Measurements from ENCODE around the gene OR5D13.

OR5D13 gene

DNA sequence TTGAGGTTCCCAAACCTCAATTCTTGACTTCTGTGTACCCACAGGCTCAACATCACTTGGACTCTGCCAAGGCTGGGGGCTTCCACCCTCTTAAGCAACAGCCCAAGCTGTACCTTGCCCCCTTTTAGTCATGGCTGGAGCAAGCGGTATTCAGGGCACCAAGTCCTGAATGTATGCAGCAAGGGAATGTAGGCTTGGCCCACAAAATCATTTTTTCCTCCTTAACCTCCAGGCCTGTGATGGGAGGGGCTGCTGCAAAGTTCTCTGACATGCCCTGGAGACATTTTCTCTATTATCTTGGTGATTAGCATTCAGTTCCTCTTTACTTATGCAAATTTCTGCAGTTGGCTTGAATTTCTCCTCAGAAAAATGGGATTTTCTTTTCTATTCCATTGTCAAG lies 33.0 kb downstream of the OR5D13 start:
- TF ChIP-seq, protein P1, sequence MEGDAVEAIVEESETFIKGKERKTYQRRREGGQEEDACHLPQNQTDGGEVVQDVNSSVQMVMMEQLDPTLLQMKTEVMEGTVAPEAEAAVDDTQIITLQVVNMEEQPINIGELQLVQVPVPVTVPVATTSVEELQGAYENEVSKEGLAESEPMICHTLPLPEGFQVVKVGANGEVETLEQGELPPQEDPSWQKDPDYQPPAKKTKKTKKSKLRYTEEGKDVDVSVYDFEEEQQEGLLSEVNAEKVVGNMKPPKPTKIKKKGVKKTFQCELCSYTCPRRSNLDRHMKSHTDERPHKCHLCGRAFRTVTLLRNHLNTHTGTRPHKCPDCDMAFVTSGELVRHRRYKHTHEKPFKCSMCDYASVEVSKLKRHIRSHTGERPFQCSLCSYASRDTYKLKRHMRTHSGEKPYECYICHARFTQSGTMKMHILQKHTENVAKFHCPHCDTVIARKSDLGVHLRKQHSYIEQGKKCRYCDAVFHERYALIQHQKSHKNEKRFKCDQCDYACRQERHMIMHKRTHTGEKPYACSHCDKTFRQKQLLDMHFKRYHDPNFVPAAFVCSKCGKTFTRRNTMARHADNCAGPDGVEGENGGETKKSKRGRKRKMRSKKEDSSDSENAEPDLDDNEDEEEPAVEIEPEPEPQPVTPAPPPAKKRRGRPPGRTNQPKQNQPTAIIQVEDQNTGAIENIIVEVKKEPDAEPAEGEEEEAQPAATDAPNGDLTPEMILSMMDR (conservative IDR thresholded peaks at IDR 0.05; ENCODE audit: low read length): no peak
- no peak for TF ChIP-seq EZH2phosphoT487 (IDR thresholded peaks at IDR 0.05; ENCODE audit: borderline replicate concordance)
- Histone ChIP-seq H2AFZ (ENCODE audit: low read length) (no peak overlapping the region), H4K20me1 (ENCODE audit: insufficient read depth, low read length, poor library complexity, severe bottlenecking) (no peaks in the 10 kb centered on the region), H3K9ac (ENCODE audit: low read depth, low read length, poor library complexity, severe bottlenecking) (no peak overlapping the region), H3K79me2 (ENCODE audit: insufficient read depth, low read length) (no peaks in the 10 kb centered on the region), H3K4me3 (ENCODE audit: low read length, poor library complexity, severe bottlenecking) (no peak overlapping the region), H3K27me3 (ENCODE audit: insufficient read depth, low read length, poor library complexity, severe bottlenecking) (no peaks in the 10 kb centered on the region), H3K36me3 (ENCODE audit: insufficient read depth, low read length) (no peaks in the 10 kb centered on the region), H3F3A (ENCODE audit: low read depth) (no peaks in the 10 kb centered on the region), H3K9me2 (replicated peaks; ENCODE audit: low read depth, low read length) (no peaks in the 10 kb centered on the region), H3K4me1 (ENCODE audit: insufficient read depth, low read length, poor library complexity, severe bottlenecking) (no peaks in the 10 kb centered on the region), H3K4me2 (ENCODE audit: low read depth, low read length, poor library complexity, severe bottlenecking) (no peak overlapping the region), H3K9me3 (ENCODE audit: insufficient read depth, low read depth, low read length) (no peaks in the 10 kb centered on the region)

DNA sequence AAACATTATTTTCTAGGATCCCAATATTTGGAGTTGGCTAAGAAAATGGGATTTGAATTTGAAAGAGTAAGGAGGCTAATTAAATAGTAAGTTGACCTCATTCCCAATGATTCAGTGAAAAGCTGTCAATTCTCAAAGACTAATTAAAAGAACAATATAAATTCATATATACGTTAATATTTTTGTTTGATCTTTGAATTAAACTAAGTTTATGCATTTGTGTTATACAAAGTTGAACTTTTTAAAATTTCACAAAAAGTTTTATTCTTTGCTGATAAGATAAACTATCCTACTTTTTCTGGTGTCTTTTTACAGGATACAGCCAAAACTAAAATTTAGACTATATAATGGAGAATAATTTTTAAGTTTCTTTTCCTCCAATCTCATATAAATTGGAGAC lies 37.8 kb downstream of the OR5D13 start, which contains the start of gene OR5L1:
TSS of gene OR5L1 (plus strand) at position 301 of the 400 bp plus-strand sequence. CDS start 100 bp downstream, outside the sequence.
- Histone ChIP-seq H3K9me3 (ENCODE audit: insufficient read depth, low read depth, low read length) (no peaks in the 10 kb centered on the region), H3K9ac (ENCODE audit: low read depth, low read length, poor library complexity, severe bottlenecking) (no peak within 1 kb of the TSS), H4K20me1 (ENCODE audit: insufficient read depth, low read length, poor library complexity, severe bottlenecking) (no peaks in the 10 kb centered on the region), H3K36me3 (ENCODE audit: insufficient read depth, low read length) (no peaks in the 10 kb centered on the region), H3K4me2 (ENCODE audit: low read depth, low read length, poor library complexity, severe bottlenecking) (no peak within 1 kb of the TSS), H3K4me1 (ENCODE audit: insufficient read depth, low read length, poor library complexity, severe bottlenecking) (no peaks in the 10 kb centered on the region), H2AFZ (ENCODE audit: low read length) (no peak within 1 kb of the TSS), H3K4me3 (ENCODE audit: low read length, poor library complexity, severe bottlenecking) (no peak within 1 kb of the TSS), H3K27me3 (ENCODE audit: insufficient read depth, low read length, poor library complexity, severe bottlenecking) (no peaks in the 10 kb centered on the region), H3K79me2 (ENCODE audit: insufficient read depth, low read length) (no peaks in the 10 kb centered on the region), H3F3A (ENCODE audit: low read depth) (no peaks in the 10 kb centered on the region), H3K9me2 (replicated peaks; ENCODE audit: low read depth, low read length) (no peaks in the 10 kb centered on the region)
- TF ChIP-seq, protein P1 (conservative IDR thresholded peaks at IDR 0.05; ENCODE audit: low read length): no peak
- no peak for TF ChIP-seq EZH2phosphoT487 (IDR thresholded peaks at IDR 0.05; ENCODE audit: borderline replicate concordance)

DNA sequence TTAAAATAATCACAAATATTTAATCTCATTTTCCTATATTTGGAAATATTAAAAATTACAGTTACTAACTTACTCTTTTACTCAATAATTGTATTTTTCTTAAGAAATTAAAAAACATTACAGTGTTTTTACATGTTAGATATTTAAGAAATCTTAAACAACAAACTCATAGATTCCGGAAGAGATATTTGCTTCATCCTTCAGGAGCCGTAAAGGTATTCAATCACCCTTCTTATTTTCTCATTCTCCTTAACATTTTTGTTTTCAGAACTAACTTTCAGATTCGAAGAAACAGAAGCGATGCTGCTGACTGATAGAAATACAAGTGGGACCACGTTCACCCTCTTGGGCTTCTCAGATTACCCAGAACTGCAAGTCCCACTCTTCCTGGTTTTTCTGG lies 46.1 kb downstream of the OR5D13 start, which contains the start of gene OR5D18:
TSS of gene OR5D18 (plus strand) at position 301 of the 400 bp plus-strand sequence. CDS start at position 301, 0 bp downstream.
- no peaks in the 10 kb centered on the region for H3K79me2 ChIP-seq (ENCODE audit: insufficient read depth, low read length)
- H3K4me3 ChIP-seq (ENCODE audit: low read length, poor library complexity, severe bottlenecking): no peak within 1 kb of the TSS
- H3K9ac ChIP-seq (ENCODE audit: low read depth, low read length, poor library complexity, severe bottlenecking): no peak within 1 kb of the TSS
- no peak within 1 kb of the TSS for H3K4me2 ChIP-seq (ENCODE audit: low read depth, low read length, poor library complexity, severe bottlenecking)
- no peak within 1 kb of the TSS for H2AFZ ChIP-seq (ENCODE audit: low read length)
- H3K9me3 ChIP-seq (ENCODE audit: insufficient read depth, low read depth, low read length): no peaks in the 10 kb centered on the region
- H3K27me3 ChIP-seq (ENCODE audit: insufficient read depth, low read length, poor library complexity, severe bottlenecking): no peaks in the 10 kb centered on the region
- H3K4me1 ChIP-seq (ENCODE audit: insufficient read depth, low read length, poor library complexity, severe bottlenecking): no peaks in the 10 kb centered on the region
- TF ChIP-seq, protein P1 (conservative IDR thresholded peaks at IDR 0.05; ENCODE audit: low read length): no peak
- TF ChIP-seq EZH2phosphoT487 (IDR thresholded peaks at IDR 0.05; ENCODE audit: borderline replicate concordance): no peak
- no peaks in the 10 kb centered on the region for H4K20me1 ChIP-seq (ENCODE audit: insufficient read depth, low read length, poor library complexity, severe bottlenecking)
- no peaks in the 10 kb centered on the region for H3K36me3 ChIP-seq (ENCODE audit: insufficient read depth, low read length)
- no peaks in the 10 kb centered on the region for H3F3A ChIP-seq (ENCODE audit: low read depth)
- no peaks in the 10 kb centered on the region for H3K9me2 ChIP-seq (replicated peaks; ENCODE audit: low read depth, low read length)

Data from Loucy (cell line).